HEK293T (cell line): Measurements from ENCODE around the gene VRK2.

Source experiments
- ARNT ChIP-seq: fragments of 450-650 bp; IDR thresholded peaks from 2 replicates; pipeline ENCODE4 v1.6.1; 2017; ENCODE audit warnings: mild to moderate bottlenecking
- CTBP1 ChIP-seq: fragments of 450-650 bp; IDR thresholded peaks from 2 replicates; pipeline ENCODE4 v1.6.1; 2016; ENCODE audit warnings: borderline replicate concordance
- FOXA1 ChIP-seq: fragments of 450-650 bp; IDR thresholded peaks from 2 replicates; pipeline ENCODE4 v1.6.1; 2016; ENCODE audit warnings: mild to moderate bottlenecking
- L3MBTL2 ChIP-seq: fragments of 450-650 bp; conservative IDR thresholded peaks from 2 replicates; pipeline ENCODE4 v1.6.1; 2016; ENCODE audit warnings: mild to moderate bottlenecking
- LEF1 ChIP-seq: fragments of 450-650 bp; IDR thresholded peaks from 2 replicates; pipeline ENCODE4 v1.6.1; 2017; ENCODE audit warnings: mild to moderate bottlenecking, borderline replicate concordance
- SP1 ChIP-seq: fragments of 450-650 bp; IDR thresholded peaks from 2 replicates; pipeline ENCODE4 v1.6.1; 2017
- SUZ12 ChIP-seq: fragments of 450-650 bp; IDR thresholded peaks from 2 replicates; pipeline ENCODE4 v1.6.1; 2016; ENCODE audit warnings: mild to moderate bottlenecking
- TARDBP ChIP-seq: fragments of 450-650 bp; IDR thresholded peaks from 2 replicates; pipeline ENCODE4 v1.6.1; 2016

GRCh38 chr2:58047961-58048360 lies 1.4 kb downstream of the VRK2 start:
- TF ChIP-seq CTBP1 (no peak), TARDBP (no peak), SUZ12 (no peak), FOXA1 (no peak), SP1 (no peak), L3MBTL2 (no peak), ARNT (no peak), LEF1 (no peak)
